Measurements from ENCODE around the gene FKBP6.
"Not testable (repeated sequence)": the region's sequence is repeated elsewhere in the genome, so short reads cannot be mapped to it uniquely, and the experiment has no call there.

Gene FKBP6

DNA sequence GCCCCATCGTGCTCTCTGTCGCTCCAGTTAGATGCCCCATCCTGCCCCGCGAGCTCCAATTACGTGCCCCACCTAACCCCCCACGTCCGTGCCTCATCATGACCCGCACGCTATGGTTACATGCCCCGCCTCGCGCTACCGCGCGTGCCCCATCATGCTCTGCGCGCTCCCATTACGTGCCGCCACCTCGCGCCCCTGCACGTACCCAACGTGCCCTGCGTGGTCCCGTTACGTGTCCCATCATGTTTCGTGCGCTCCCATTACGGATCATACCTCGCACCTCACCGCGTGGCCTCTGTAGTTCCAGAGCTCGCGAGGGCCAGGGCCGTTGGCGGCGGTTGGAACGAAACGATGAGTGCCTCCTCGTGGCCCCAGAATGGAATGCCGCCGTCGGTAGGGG is at the start of gene FKBP6, which contains the start of gene TRIM50:
Gene FKBP6, plus strand, starts transcription at position 240 of the 400 bp plus-strand sequence. CDS start 268 bp downstream, outside the sequence.
Gene TRIM50, minus strand, starts transcription at position 161 of the 400 bp plus-strand sequence. CDS start 3,295 bp downstream, outside the sequence.
- not testable (repeated sequence) for DNase-seq

DNA sequence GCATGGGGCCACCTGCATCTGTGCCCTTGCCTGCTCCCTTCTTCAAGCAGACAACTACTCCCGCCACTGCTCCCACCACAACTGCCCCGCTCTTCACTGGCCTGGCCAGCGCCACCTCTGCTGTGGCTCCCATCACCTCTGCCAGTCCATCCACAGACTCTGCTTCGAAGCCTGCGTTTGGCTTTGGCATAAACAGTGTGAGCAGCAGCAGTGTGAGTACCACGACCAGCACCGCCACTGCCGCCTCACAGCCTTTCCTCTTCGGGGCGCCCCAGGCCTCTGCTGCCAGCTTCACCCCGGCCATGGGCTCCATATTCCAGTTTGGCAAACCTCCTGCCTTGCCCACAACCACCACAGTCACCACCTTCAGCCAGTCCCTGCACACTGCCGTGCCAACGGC is 30.7 kb upstream of the FKBP6 start:
- DNase-seq = not testable (repeated sequence)

DNA sequence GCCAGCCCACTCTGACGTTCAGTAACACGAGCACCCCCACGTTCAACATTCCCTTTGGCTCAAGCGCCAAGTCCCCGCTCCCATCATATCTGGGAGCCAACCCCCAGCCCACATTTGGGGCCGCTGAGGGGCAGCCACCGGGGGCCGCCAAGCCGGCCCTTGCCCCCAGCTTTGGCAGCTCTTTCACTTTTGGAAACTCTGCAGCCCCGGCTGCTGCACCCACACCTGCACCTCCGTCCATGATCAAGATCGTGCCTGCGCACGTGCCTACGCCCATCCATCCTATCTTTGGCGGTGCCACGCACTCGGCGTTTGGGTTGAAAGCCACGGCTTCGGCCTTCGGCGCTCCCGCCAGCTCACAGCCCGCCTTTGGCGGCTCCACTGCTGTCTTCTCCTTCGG is 30.3 kb upstream of the FKBP6 start:
- not testable (repeated sequence) for DNase-seq

DNA sequence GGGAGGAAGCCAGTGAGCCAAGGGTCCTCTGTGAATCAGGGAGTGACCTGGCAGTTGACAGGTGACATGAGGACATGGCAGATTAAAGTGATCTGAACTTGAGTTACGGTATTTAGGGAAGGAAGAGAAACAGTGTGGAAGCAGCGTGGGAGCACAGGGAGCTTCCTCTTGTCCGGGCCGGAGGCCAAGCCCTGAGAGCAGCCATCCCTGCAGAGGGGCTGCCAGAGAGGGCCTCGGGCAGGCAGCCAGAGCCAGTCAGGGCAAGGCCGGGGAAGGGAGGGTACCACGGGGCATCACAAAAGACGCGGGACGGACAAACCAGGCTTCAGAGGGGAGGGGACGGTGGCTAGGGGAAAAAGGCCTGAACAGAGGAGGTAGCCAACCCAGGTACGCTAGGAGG is 28.1 kb upstream of the FKBP6 start:
- not testable (repeated sequence) for DNase-seq

DNA sequence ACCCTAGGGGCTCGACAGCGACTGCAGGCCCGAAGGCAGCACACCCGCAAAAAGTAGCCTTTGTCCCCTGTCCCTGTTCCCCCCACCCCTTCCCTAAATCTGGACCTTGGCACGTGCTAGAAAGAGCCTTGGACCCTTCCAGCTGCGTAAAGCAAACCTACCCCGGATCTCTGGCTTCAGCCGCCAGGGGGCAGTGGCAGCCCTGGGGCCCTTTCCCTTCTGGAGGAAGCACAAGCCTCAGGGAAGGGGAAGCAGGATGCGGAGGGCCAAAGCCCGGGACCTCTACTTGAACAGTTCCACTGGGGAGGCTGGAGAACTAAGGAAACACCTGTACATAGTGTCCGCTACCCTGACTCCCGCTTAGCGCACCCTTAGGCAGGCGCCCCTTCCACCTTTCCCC is 26.9 kb upstream of the FKBP6 start:
- DNase-seq = not testable (repeated sequence)

GRCh38 chr7:73302846-73303245 is 25.1 kb upstream of the FKBP6 start:
- DNase-seq = not testable (repeated sequence)

DNA sequence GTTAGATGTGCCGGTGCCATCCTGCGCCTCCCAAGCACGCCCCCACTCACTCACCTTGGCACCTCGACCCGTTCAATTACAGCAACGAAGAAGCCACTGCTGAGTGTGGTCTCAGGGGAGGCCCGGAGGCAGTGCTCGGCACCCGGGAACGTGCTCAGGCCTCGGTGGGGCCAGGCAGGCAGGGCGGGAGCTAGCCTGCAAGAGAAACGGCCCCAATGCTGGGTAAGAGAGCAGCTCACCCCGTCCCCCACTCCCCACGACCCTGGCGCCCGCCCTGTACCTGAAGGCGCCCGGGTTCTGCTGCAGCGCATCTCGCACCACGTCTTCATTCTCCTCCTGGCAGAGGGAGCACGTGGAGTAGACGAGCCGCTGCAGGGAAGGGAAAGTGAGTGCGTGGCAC is 24.4 kb upstream of the FKBP6 start:
- DNase-seq = no peak

DNA sequence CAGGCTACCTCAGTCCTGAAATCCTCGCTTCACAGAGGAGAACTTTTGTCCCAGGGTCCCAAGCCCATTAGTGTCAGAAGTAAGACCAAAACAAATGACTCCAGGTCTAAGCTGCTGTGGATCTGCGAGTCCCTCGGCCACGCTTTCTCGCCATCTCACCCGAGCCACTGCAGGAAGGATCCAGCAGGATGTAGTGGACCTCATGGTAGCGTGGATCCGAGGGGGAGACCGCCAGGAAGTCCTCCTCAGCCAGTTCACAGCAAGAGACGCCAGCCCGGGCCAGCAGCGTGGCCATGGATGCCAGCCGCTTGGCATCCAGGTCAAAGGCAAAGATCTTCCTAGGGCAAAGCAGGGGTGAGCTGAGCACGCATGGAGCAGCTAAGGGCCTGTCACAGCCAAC is 23.9 kb upstream of the FKBP6 start:
- DNase-seq = no peak

GRCh38 chr7:73304612-73305387 is 23.2 kb upstream of the FKBP6 start:
- not testable (repeated sequence) for DNase-seq

DNA sequence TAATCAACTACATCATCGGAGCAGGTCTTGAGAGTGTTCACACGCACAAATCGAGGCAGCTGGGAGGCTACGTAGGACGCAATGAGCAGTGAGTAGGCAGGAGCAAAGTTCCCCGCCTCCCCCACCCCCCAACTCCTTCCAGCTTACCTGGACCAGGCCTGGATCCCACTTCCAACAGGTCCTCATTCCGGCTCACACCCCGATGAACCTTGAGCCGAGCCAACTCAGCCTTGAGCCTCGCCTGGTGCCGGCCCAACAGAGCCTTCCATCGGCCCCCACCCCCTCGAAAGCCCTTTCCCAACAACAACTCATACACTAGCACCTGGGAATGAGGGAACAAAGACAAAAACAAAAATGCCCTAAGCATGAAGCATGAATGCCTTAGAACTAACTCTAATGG is 20.5 kb upstream of the FKBP6 start:
- no peak for DNase-seq

- DNase-seq = no peak
Measured at GRCh38 chr7:73308074-73308664, 19.8 kb upstream of the FKBP6 start.

DNA sequence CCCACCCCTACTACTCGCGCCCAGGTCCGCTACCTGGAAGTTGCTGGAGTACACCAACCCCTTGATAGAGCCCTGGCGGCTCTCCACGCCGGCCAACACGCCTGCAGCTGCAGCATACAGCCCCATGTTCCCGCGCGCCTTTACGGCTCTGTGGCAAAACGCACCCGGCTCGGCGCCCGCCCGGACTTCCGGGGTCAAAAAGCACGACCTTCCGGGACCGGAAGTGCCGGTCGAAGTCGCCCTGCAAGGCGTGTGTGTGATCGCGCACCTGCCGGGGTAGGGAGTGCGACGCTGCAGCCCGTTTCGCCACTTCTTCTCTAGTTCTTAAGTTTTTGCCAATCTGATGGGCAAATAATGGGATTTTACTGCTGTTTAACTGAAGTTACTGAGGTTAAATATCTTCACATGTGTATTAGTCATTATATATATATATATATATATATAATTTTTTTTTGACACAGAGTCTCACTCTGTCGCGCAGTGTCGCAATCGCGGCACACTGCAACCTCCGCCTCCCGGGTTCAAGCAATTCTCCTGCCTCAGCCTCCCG is 19.2 kb upstream of the FKBP6 start, which contains the start of gene NSUN5:
Gene NSUN5, minus strand, starts transcription at position 162 of the 550 bp plus-strand sequence. Its CDS starts 36 bp downstream, at position 126.
- DNase-seq = peak in 13 of 14 donors; percentile 36 to 84 (median 60)

GRCh38 chr7:73311421-73311820 is 16.5 kb upstream of the FKBP6 start:
- DNase-seq = not testable (repeated sequence)

DNA sequence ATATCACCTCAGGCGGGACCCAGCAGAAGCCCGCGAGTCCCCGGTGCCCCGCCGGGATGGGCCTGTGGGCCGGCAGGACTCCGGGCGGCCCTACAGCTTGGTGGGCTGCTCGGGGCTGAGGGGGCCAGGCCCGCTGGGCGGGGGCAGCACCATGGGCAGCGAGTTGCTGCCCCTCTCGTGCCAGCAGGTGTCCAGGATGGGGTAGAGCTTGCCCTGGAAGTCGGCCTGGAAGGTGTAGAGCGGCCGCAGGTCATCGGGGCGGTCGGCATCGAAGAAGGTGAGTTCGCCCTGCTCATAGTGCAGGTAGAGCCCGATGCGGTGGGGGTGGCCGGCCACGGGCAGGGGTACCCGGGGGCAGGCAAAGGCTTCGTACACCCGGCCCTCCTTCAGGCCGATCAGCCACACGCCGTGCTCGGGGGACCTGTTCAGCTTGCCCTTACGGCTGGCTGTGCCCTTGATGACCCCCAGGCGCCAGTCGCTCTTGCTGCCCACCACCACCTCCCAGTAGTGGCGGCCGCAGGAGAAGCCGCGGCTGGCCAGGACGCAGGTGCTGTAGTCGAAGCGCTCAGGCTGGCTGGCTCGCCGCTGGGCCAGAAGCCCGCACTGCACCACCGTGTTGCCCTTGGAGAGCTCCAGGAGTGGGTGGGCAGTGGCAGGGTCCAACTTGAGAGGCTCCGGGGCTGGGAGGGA is 15.0 kb upstream of the FKBP6 start:
- no peak for DNase-seq

- no peak for DNase-seq
Measured at GRCh38 chr7:73313521-73313906, 14.4 kb upstream of the FKBP6 start.

GRCh38 chr7:73314271-73314670 is 13.7 kb upstream of the FKBP6 start:
- DNase-seq = peak in 1 of 14 donors; percentile 59

DNA sequence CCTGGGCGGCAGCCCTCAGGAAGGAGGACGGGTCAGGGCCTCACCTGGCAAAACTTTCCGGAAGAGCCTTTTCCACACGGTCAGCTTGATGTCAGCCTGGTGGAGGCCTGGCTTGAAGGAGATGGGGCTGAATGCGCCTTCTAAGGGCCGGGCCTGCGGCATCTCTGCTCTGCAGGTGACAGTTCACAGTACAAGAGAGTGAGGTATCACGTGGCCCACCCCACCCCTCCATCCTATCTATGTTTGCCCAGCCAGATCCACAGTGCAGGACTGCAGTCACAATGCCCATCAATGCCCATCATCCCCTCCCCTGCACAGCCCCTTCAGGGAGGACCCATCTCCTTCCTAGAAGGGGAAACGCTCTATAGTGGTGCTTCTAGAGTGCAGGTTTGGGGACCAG is 11.4 kb upstream of the FKBP6 start:
- DNase-seq = no peak

DNA sequence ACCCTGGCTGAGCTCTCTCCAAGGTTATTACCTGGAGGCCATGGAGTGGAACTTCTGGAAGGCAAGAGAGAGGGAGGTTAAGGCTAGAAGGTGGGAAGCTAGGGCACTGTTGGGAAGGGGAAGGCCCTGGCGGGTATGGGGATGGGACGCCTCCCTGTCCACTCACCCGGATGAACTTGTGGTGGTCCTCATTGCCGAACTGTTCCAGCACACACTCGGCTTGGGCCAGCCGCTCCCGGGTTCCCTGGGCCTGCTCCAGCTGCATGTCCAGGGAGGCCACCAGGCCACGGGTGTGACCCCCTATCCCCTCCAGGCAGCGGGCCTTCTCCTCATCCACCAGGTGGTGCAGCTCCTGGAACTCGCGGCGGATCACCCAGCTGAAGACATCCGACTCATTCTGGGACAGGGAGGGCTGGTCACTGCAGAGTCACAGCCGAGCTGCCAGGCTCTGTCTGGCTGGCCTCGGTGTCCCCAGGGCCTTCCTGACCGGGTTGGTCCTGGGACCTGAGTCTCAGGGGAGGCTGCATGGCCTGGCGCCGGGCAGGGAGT is 9.2 kb upstream of the FKBP6 start:
- not testable (repeated sequence) for DNase-seq

- not testable (repeated sequence) for DNase-seq
Measured at GRCh38 chr7:73319541-73319940, 8.4 kb upstream of the FKBP6 start.

DNA sequence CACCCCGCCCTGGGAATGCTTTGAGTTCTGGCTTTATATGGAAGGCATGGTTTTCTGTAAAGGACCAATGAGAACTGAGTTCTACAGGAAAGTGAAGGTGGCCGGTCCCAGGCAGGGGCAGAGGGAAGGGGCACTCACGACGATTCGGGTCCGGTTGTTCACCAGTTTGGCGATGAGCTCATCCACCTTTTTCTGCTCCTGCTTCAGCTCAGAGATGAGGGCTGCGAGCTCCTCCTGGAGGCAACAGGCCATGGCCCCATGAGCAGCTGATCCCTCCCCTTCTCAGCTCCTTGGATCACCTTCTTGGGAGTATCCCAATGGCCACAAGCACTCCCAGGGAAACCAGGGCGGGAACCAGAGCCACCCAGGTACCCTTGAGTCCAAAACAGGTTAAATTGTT is 8.0 kb upstream of the FKBP6 start:
- DNase-seq = not testable (repeated sequence)

GRCh38 chr7:73323434-73324080 is 4.4 kb upstream of the FKBP6 start:
- DNase-seq = not testable (repeated sequence)
